ENCODE measurements around the gene ALKBH6. TPM values are rescaled to one million over a fixed set of nuclear protein-coding genes. Genes with fewer than 3 reads are reported as not detected.
"Not testable (repeated sequence)": the region's sequence is repeated elsewhere in the genome, so short reads cannot be mapped to it uniquely, and the experiment has no call there.

Gene ALKBH6
- total RNA-seq, 2 donors from 2014 or later: 42.0 to 49.0 TPM

DNA sequence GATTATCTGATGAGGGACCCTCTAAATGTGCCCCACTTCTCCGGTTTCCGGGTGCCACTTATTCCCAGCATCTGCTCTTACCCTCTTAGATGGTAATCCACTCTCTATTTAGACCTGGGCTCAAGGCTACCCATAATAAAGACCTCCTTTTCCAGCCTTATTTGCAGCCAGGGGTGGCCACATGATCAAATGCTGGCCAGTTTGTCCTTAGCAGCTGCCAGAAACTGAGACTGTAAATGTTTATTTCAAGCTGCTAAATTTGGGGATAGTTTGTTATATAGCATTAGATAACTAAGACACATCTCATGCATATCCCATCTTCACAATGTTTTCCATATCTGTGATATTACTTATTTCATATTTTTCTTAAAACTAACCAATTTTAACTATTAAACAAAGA lies 29.9 kb upstream of the ALKBH6 start:
- intact Hi-C loops (cut with DNase I): no loop called here
- DNase-seq (ENCODE audit: low spot score): no peak
- H3K9me3 ChIP-seq: no peaks in the 10 kb centered on the region
- no peak overlapping the region for H3K4me3 ChIP-seq
- H3K27me3 ChIP-seq (replicated peaks; ENCODE audit: insufficient read depth): no peaks in the 10 kb centered on the region
- WGBS: 82% methylated on average over 2 of the region's 2 CpGs
- H3K27ac ChIP-seq: no peak overlapping the region
- H3K36me3 ChIP-seq: no peaks in the 10 kb centered on the region
- H3K4me1 ChIP-seq (replicated peaks): no peaks in the 10 kb centered on the region
- TF ChIP-seq POLR2A (IDR thresholded peaks at IDR 0.05) (no peak), POLR2AphosphoS5 (IDR thresholded peaks at IDR 0.05) (no peak)
- TF ChIP-seq, protein P1, sequence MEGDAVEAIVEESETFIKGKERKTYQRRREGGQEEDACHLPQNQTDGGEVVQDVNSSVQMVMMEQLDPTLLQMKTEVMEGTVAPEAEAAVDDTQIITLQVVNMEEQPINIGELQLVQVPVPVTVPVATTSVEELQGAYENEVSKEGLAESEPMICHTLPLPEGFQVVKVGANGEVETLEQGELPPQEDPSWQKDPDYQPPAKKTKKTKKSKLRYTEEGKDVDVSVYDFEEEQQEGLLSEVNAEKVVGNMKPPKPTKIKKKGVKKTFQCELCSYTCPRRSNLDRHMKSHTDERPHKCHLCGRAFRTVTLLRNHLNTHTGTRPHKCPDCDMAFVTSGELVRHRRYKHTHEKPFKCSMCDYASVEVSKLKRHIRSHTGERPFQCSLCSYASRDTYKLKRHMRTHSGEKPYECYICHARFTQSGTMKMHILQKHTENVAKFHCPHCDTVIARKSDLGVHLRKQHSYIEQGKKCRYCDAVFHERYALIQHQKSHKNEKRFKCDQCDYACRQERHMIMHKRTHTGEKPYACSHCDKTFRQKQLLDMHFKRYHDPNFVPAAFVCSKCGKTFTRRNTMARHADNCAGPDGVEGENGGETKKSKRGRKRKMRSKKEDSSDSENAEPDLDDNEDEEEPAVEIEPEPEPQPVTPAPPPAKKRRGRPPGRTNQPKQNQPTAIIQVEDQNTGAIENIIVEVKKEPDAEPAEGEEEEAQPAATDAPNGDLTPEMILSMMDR (IDR thresholded peaks at IDR 0.05): no peak

DNA sequence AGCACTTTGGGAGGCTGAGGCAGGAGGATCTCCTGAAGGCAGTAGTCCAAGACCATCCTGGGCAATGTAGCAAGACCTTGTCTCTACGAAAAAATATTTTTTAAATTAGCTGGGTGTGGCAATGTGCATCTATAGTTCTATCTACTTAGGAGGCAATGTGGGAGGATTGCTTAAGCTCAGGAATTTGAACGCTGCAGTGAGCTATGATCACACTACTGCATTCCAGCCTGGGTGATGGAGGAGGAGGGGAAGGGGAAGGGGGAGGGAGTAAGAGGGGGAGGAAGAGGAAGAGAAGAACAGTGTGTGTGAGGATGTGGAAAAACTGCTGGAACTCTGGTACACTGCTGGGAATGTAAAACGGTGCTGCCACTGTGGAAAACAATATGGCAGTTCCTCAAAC lies 27.8 kb upstream of the ALKBH6 start:
- no peak for DNase-seq (ENCODE audit: low spot score)
- TF ChIP-seq POLR2AphosphoS5 (IDR thresholded peaks at IDR 0.05) (no peak), POLR2A (IDR thresholded peaks at IDR 0.05) (no peak)
- TF ChIP-seq, protein P1 (IDR thresholded peaks at IDR 0.05): no peak

DNA sequence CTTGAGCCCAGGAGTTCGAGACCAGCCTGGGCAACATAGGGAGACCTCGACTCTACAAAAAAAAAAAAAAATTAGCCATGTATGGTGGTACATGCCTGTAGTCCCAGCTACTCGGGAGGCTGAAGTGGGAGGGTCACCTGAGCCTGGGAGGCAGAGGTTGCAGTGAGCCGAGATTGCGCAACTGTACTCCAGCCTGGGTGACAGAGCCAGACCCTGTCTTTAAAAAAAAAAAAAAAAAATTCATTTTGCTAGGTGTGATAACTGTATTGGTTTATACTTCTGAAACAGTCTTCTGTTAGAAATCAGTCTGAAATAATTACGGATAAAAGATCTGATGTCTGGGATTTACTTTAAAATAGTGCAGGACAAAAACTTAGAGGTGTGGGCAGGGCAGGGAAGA lies 27.1 kb upstream of the ALKBH6 start:
- H3K9me3 ChIP-seq; H3K36me3 ChIP-seq; H3K4me1 ChIP-seq (replicated peaks); H3K4me3 ChIP-seq; intact Hi-C loops (cut with DNase I); DNase-seq (ENCODE audit: low spot score); H3K27ac ChIP-seq; H3K27me3 ChIP-seq (replicated peaks; ENCODE audit: insufficient read depth): not testable (repeated sequence)
- WGBS: 79% methylated on average over 6 of the region's 6 CpGs

More for the DNA sequence above, 27.8 kb upstream of the ALKBH6 start:
- H3K9me3 ChIP-seq: no peaks in the 10 kb centered on the region
- WGBS: 24% methylated on average over 3 of the region's 3 CpGs
- no peak overlapping the region for H3K4me3 ChIP-seq
- H3K36me3 ChIP-seq: no peaks in the 10 kb centered on the region
- no peaks in the 10 kb centered on the region for H3K27me3 ChIP-seq (replicated peaks; ENCODE audit: insufficient read depth)
- H3K4me1 ChIP-seq (replicated peaks): no peaks in the 10 kb centered on the region
- H3K27ac ChIP-seq: no peak overlapping the region
- intact Hi-C loops (cut with DNase I): no loop called here

DNA sequence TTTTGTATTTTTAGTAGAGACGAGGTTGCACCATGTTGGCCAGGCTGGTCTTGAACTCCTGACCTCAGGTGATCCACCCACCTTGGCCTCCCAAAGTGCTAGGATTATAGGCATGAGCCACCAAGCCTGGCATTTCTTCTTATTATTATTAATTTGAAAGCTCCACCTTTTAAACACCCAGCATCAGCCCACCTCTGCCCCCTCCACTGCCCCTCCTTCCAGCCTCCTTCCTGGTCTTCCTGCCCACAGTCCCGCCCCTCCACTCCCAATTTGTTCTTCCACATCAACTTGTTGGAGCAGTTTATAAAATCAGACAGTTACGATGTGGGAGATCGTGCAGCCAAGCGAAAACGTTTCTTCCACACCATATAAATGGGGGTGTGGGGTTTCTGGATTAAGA lies 26.5 kb upstream of the ALKBH6 start:
- Histone ChIP-seq H3K4me1 (replicated peaks) (no peaks in the 10 kb centered on the region), H3K27me3 (replicated peaks; ENCODE audit: insufficient read depth) (no peaks in the 10 kb centered on the region), H3K9me3 (no peaks in the 10 kb centered on the region), H3K27ac (no peak overlapping the region), H3K36me3 (no peaks in the 10 kb centered on the region), H3K4me3 (no peak overlapping the region)
- DNase-seq (ENCODE audit: low spot score): no peak
- TF ChIP-seq POLR2A (IDR thresholded peaks at IDR 0.05): no peak
- TF ChIP-seq POLR2AphosphoS5 (IDR thresholded peaks at IDR 0.05): no peak
- TF ChIP-seq, protein P1 (IDR thresholded peaks at IDR 0.05): no peak
- 61% methylated on average over 6 of the region's 6 CpGs for WGBS
- intact Hi-C loops (cut with DNase I): no loop called here

DNA sequence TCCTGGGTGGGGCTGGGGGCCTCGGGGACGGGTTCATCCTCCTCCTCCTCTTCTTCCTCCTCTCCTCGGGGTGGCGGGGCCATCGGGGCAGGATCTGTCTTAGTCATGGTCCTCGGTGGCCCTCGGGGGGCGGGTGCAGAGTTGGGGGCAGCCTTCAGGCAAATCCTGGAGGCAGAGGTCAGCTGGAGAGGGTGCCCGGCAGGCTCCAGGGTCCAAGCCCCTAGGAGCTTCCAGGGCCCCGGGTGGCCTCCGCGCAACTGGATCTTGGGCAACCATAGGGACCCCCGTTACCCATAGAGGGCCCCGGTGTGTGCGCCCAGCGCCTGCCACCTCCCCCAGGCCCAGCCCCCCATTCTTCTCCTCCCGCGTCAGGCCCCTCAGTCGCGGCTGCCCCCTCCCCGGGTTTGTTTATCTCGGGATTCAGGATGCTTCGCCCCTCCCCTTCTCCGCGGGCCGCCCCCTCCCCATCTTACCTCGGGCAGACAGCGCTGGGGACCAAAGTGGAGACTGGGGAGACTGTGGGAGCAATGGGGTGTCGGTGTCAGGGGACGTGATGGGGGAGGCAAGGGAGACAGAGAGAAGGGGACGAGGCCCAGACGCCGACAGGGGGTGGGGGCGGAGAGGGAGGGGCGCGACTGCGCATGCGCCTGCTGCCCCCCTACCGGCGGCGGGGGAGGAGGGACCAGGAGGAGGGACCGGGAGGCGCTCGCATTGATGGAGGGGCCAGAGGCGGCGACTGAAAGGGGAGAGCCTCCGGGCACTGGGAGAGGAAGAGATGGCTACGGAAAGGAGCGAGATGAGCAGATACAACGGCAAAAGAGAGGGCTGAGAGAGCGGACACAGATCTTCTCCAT lies 18.5 kb upstream of the ALKBH6 start, which contains the start of gene CLIP3:
TSS of gene CLIP3 (minus strand) at position 623 of the 854 bp plus-strand sequence. CDS start at position 107, 516 bp downstream.
- TF ChIP-seq POLR2A (IDR thresholded peaks at IDR 0.05): no peak
- peak; percentile 22 for TF ChIP-seq POLR2AphosphoS5 (IDR thresholded peaks at IDR 0.05)
- H3K4me3 ChIP-seq: peak within 1 kb of the TSS; percentile 44 to 45
- intact Hi-C loops (cut with DNase I): no loop called here
- no peak for DNase-seq (ENCODE audit: low spot score)
- H3K27me3 ChIP-seq (replicated peaks; ENCODE audit: insufficient read depth): no peaks in the 10 kb centered on the region
- no peaks in the 10 kb centered on the region for H3K9me3 ChIP-seq
- 2% methylated on average over 47 of the region's 51 CpGs for WGBS
- peak within 1 kb of the TSS; percentile 31 to 69 for H3K27ac ChIP-seq
- H3K4me1 ChIP-seq (replicated peaks): no peaks in the 10 kb centered on the region
- no peaks in the 10 kb centered on the region for H3K36me3 ChIP-seq

DNA sequence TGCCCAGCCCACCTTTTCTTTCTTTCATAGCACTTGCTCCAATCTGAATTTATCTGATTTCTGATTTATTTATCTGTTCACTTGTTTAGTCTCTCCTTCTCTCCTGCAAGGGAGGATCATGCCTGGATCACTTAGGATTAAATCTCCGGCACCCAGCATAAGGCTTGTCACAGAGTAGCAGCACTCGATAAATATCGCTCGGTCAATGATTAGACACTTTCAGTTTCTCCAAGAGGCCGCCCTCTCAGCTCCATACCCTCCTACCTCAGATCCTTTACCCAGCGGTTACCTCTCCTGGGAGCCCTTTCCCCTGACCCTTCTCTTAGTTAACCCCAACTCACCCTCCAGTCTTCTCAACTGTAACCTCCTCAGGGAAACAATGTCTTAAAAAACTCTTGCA lies 17.3 kb upstream of the ALKBH6 start:
- Histone ChIP-seq H3K27ac (no peak overlapping the region), H3K4me1 (replicated peaks) (no peaks in the 10 kb centered on the region), H3K36me3 (no peaks in the 10 kb centered on the region), H3K27me3 (replicated peaks; ENCODE audit: insufficient read depth) (no peaks in the 10 kb centered on the region), H3K4me3 (no peak overlapping the region), H3K9me3 (no peaks in the 10 kb centered on the region)
- no peak for TF ChIP-seq POLR2AphosphoS5 (IDR thresholded peaks at IDR 0.05)
- no peak for TF ChIP-seq POLR2A (IDR thresholded peaks at IDR 0.05)
- TF ChIP-seq, protein P1 (IDR thresholded peaks at IDR 0.05): no peak
- intact Hi-C loops (cut with DNase I): no loop called here
- no peak for DNase-seq (ENCODE audit: low spot score)
- 92% methylated on average over 6 of the region's 6 CpGs for WGBS

Measured in prostate gland (tissue), 2 donors.